Upper lobe of left lung (tissue), 4 donors: ENCODE results near the gene RPAP2.

Source experiments
- CTCF ChIP-seq, 6 experiments: fragments of 450-650 bp in 4 of 6; fragments of 200-600 bp in 2 of 6; sonication (generic) in 2 of 6; IDR thresholded peaks; one replicate each; pipeline ENCODE4 v1.5.1; 2016 to 2019; ENCODE audit warnings: antibody characterized with exemption in 6 of 6
- EP300 ChIP-seq, 4 donors: sonication (generic); formaldehyde crosslinking; IDR thresholded peaks; one replicate each; pipeline ENCODE4 v1.5.1; 2017; ENCODE audit warnings: antibody characterized with exemption in 4 of 4, control low read depth in 2 of 4
- POLR2AphosphoS5 ChIP-seq, 2 donors: sonication (generic); formaldehyde crosslinking; IDR thresholded peaks; one replicate each; pipeline ENCODE4 v1.5.1; 2017; ENCODE audit warnings: antibody characterized with exemption in 2 of 2

GRCh38 chr1:92363401-92363800 is 64.5 kb downstream of the RPAP2 start:
- no peak for TF ChIP-seq EP300 (IDR thresholded peaks at IDR 0.05)
- TF ChIP-seq POLR2AphosphoS5 (IDR thresholded peaks at IDR 0.05): no peak
- no peak for TF ChIP-seq CTCF (IDR thresholded peaks at IDR 0.05)
